Stimulated activated effector memory CD8-positive, alpha-beta T cell treated with anti-CD3 and anti-CD28 coated beads, Interleukin-12 subunit alpha, Interleukin-12 subunit beta, amount 100 ng/mL, for 72 hours (primary cell): Measurements from ENCODE around the gene ASAP2.

Experiments
- ATAC-seq: fragments of 150-1000 bp; cut with Tn5 transposase; 2 replicates; pipeline ENCODE4 v1.10.0; 2021
- DNase-seq, 2 donors: peaks; one replicate each; pipeline ENCODE4 v3.0.0; 2021 to 2022; ENCODE audit warnings: low spot score in 2 of 2
- H3K27ac Mint-ChIP-seq: one replicate; pipeline ENCODE4 v1.8.0; 2022; ENCODE audit warnings: mild to moderate bottlenecking, mixed read lengths
- H3K36me3 Mint-ChIP-seq: one replicate; pipeline ENCODE4 v1.8.0; 2022; ENCODE audit warnings: mild to moderate bottlenecking, mixed read lengths
- H3K4me1 Mint-ChIP-seq: one replicate; pipeline ENCODE4 v1.8.0; 2022; ENCODE audit warnings: mixed read lengths
- H3K4me3 Mint-ChIP-seq: one replicate; pipeline ENCODE4 v1.8.0; 2022; ENCODE audit warnings: mild to moderate bottlenecking, mixed read lengths
- H3K9me3 Mint-ChIP-seq: one replicate; pipeline ENCODE4 v1.8.0; 2022; ENCODE audit warnings: mixed read lengths

Gene ASAP2

GRCh38 chr2:9230881-9231280 lies 24.3 kb downstream of the ASAP2 start:
- Mint-ChIP-seq H3K4me1 (no peaks in the 10 kb centered on the region), H3K4me3 (no peak overlapping the region), H3K36me3 (no peaks in the 10 kb centered on the region), H3K27ac (no peak overlapping the region), H3K9me3 (no peaks in the 10 kb centered on the region)
- DNase-seq (no peak), ATAC-seq (no peak)

- H3K4me1 Mint-ChIP-seq, result no peaks in the 10 kb centered on the region
- DNase-seq (no peak), ATAC-seq (no peak)
- H3K27ac Mint-ChIP-seq, result no peak overlapping the region
- H3K9me3 Mint-ChIP-seq, result no peaks in the 10 kb centered on the region
- H3K36me3 Mint-ChIP-seq, result no peaks in the 10 kb centered on the region
- H3K4me3 Mint-ChIP-seq, result no peak overlapping the region
These were observed 24.9 kb downstream of the ASAP2 start for GRCh38 chr2:9231291-9232165.

GRCh38 chr2:9232166-9232479 lies 25.5 kb downstream of the ASAP2 start:
- Mint-ChIP-seq H3K27ac (no peak overlapping the region), H3K4me3 (no peak overlapping the region), H3K4me1 (no peaks in the 10 kb centered on the region), H3K9me3 (no peaks in the 10 kb centered on the region), H3K36me3 (no peaks in the 10 kb centered on the region)
- ATAC-seq (no peak), DNase-seq (no peak)

GRCh38 chr2:9232886-9233285 lies 26.3 kb downstream of the ASAP2 start:
- no peak overlapping the region for H3K27ac Mint-ChIP-seq
- DNase-seq (no peak), ATAC-seq (peak; percentile 59)
- no peaks in the 10 kb centered on the region for H3K4me1 Mint-ChIP-seq
- H3K4me3 Mint-ChIP-seq, result no peak overlapping the region
- H3K36me3 Mint-ChIP-seq, result no peaks in the 10 kb centered on the region
- H3K9me3 Mint-ChIP-seq, result no peaks in the 10 kb centered on the region

GRCh38 chr2:9234680-9235146 lies 28.1 kb downstream of the ASAP2 start:
- Mint-ChIP-seq H3K27ac (no peak overlapping the region), H3K4me3 (no peak overlapping the region), H3K9me3 (no peaks in the 10 kb centered on the region), H3K36me3 (no peaks in the 10 kb centered on the region), H3K4me1 (no peaks in the 10 kb centered on the region)
- DNase-seq (no peak), ATAC-seq (no peak)

GRCh38 chr2:9235147-9236044 lies 28.8 kb downstream of the ASAP2 start:
- Mint-ChIP-seq H3K4me3 (no peak overlapping the region), H3K27ac (no peak overlapping the region), H3K9me3 (no peaks in the 10 kb centered on the region), H3K36me3 (no peaks in the 10 kb centered on the region), H3K4me1 (no peaks in the 10 kb centered on the region)
- no peak for DNase-seq
- ATAC-seq, result no peak

- H3K9me3 Mint-ChIP-seq, result no peaks in the 10 kb centered on the region
These were observed 29.4 kb downstream of the ASAP2 start for GRCh38 chr2:9236045-9236344.

GRCh38 chr2:9236867-9237266 lies 30.3 kb downstream of the ASAP2 start:
- DNase-seq, result no peak
- H3K27ac Mint-ChIP-seq, result no peak overlapping the region
- H3K9me3 Mint-ChIP-seq, result no peaks in the 10 kb centered on the region
- H3K4me3 Mint-ChIP-seq, result no peak overlapping the region
- H3K4me1 Mint-ChIP-seq, result no peaks in the 10 kb centered on the region
- no peaks in the 10 kb centered on the region for H3K36me3 Mint-ChIP-seq
- no peak for ATAC-seq

More at GRCh38 chr2:9236045-9236344, 29.4 kb downstream of the ASAP2 start:
- H3K4me1 Mint-ChIP-seq, result no peaks in the 10 kb centered on the region
- H3K27ac Mint-ChIP-seq, result no peak overlapping the region
- H3K4me3 Mint-ChIP-seq, result no peak overlapping the region
- DNase-seq (no peak), ATAC-seq (no peak)
- no peaks in the 10 kb centered on the region for H3K36me3 Mint-ChIP-seq

- Mint-ChIP-seq H3K27ac (no peak overlapping the region), H3K9me3 (no peaks in the 10 kb centered on the region), H3K4me1 (no peaks in the 10 kb centered on the region), H3K4me3 (no peak overlapping the region), H3K36me3 (no peaks in the 10 kb centered on the region)
- ATAC-seq, result no peak
- no peak for DNase-seq
These were observed 31.2 kb downstream of the ASAP2 start for GRCh38 chr2:9237831-9238230.

- ATAC-seq (no peak), DNase-seq (no peak)
- H3K4me3 Mint-ChIP-seq, result no peak overlapping the region
- H3K4me1 Mint-ChIP-seq, result no peaks in the 10 kb centered on the region
- no peak overlapping the region for H3K27ac Mint-ChIP-seq
- no peaks in the 10 kb centered on the region for H3K36me3 Mint-ChIP-seq
- no peaks in the 10 kb centered on the region for H3K9me3 Mint-ChIP-seq
These were observed 32.1 kb downstream of the ASAP2 start for GRCh38 chr2:9238591-9239326.

GRCh38 chr2:9239616-9240015 lies 33.0 kb downstream of the ASAP2 start:
- Mint-ChIP-seq H3K9me3 (no peaks in the 10 kb centered on the region), H3K36me3 (no peaks in the 10 kb centered on the region), H3K4me3 (no peak overlapping the region), H3K27ac (no peak overlapping the region), H3K4me1 (peaks cover 3% of the 10 kb centered on the region)
- ATAC-seq, result no peak
- DNase-seq, result no peak

- Mint-ChIP-seq H3K27ac (no peak overlapping the region), H3K4me1 (peaks cover 14% of the 10 kb centered on the region), H3K4me3 (no peak overlapping the region), H3K9me3 (no peaks in the 10 kb centered on the region), H3K36me3 (no peaks in the 10 kb centered on the region)
- no peak for DNase-seq
- no peak for ATAC-seq
These were observed 34.1 kb downstream of the ASAP2 start for GRCh38 chr2:9240745-9241144.

- H3K4me1 Mint-ChIP-seq, result peaks cover 16% of the 10 kb centered on the region
- H3K4me3 Mint-ChIP-seq, result no peak overlapping the region
These were observed 34.6 kb downstream of the ASAP2 start for GRCh38 chr2:9241233-9241632.

GRCh38 chr2:9243357-9243756 lies 36.7 kb downstream of the ASAP2 start:
- H3K36me3 Mint-ChIP-seq, result no peaks in the 10 kb centered on the region
- no peak for DNase-seq
- H3K4me3 Mint-ChIP-seq, result no peak overlapping the region
- no peak for ATAC-seq
- no peak overlapping the region for H3K27ac Mint-ChIP-seq
- peaks cover 16% of the 10 kb centered on the region for H3K4me1 Mint-ChIP-seq
- H3K9me3 Mint-ChIP-seq, result no peaks in the 10 kb centered on the region

More at GRCh38 chr2:9241233-9241632, 34.6 kb downstream of the ASAP2 start:
- DNase-seq (no peak), ATAC-seq (no peak)
- Mint-ChIP-seq H3K27ac (no peak overlapping the region), H3K36me3 (no peaks in the 10 kb centered on the region), H3K9me3 (no peaks in the 10 kb centered on the region)

GRCh38 chr2:9244985-9245544 lies 38.5 kb downstream of the ASAP2 start:
- ATAC-seq, result peak; percentile 90

More at GRCh38 chr2:9244985-9245544, 38.5 kb downstream of the ASAP2 start:
- Mint-ChIP-seq H3K36me3 (no peaks in the 10 kb centered on the region), H3K4me3 (peak overlapping the region; percentile 37), H3K9me3 (no peaks in the 10 kb centered on the region), H3K27ac (peak overlapping the region; percentile 33), H3K4me1 (peaks cover 16% of the 10 kb centered on the region)
- peak; percentile 22 to 81 for DNase-seq
